22Rv1 (cell line): Measurements from ENCODE around the gene SLC16A13.

ENCODE experiments used
- CTCF ChIP-seq: fragments of 450-650 bp; IDR thresholded peaks from 2 replicates; pipeline ENCODE4 v1.5.1; 2017; ENCODE audit warnings: mild to moderate bottlenecking
- ZFX ChIP-seq: fragments of 450-650 bp; IDR thresholded peaks from 2 replicates; pipeline ENCODE4 v1.6.1; 2017; ENCODE audit warnings: antibody characterized with exemption, borderline replicate concordance

DNA sequence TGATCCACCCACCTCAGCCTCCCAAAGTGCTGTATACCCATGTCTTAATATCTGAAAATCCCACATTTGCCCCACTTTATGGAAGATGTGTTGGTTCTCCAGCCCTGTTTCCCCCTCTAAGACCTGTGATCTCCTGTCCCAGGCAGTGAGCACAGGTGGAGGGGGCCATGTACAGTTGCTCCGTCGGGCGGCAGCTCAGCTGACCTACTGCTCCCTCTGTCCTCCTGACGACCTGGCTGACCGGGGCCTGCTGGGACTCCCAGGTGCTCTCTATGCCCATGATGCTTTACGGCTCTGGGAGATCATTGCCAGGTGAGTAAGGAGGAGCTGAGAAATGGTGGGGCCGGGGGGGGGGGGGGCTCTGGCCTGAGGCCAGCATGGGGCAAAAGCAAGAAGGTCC, 30.1 kb upstream of the SLC16A13 start:
- TF ChIP-seq CTCF (no peak), ZFX (no peak)
